Coronary artery (tissue), 2 donors: ENCODE data around the gene CHST13.

Experiments
- DNase-seq: peaks from one replicate; pipeline ENCODE4 v3.0.0-alpha.2; 2017; ENCODE audit warnings: low spot score
- H3K27ac ChIP-seq, 2 donors: fragments of 200-600 bp; sonication (generic); one replicate each; pipeline ENCODE4 v1.5.1; 2016 to 2019
- H3K4me3 ChIP-seq: fragments of 200-600 bp; sonication (generic); 2 replicates; pipeline ENCODE4 v1.5.1; 2016; ENCODE audit warnings: mild to moderate bottlenecking, moderate library complexity
- TF ChIP-seq, protein P1 (sequence below): fragments of 200-600 bp; sonication (generic); IDR thresholded peaks from one replicate; pipeline ENCODE4 v1.5.1; 2019; ENCODE audit warnings: antibody characterized with exemption

Gene CHST13

GRCh38 chr3:126545544-126545943 lies 21.6 kb downstream of the CHST13 start:
- peak; percentile 54 for DNase-seq
- TF ChIP-seq, protein P1, sequence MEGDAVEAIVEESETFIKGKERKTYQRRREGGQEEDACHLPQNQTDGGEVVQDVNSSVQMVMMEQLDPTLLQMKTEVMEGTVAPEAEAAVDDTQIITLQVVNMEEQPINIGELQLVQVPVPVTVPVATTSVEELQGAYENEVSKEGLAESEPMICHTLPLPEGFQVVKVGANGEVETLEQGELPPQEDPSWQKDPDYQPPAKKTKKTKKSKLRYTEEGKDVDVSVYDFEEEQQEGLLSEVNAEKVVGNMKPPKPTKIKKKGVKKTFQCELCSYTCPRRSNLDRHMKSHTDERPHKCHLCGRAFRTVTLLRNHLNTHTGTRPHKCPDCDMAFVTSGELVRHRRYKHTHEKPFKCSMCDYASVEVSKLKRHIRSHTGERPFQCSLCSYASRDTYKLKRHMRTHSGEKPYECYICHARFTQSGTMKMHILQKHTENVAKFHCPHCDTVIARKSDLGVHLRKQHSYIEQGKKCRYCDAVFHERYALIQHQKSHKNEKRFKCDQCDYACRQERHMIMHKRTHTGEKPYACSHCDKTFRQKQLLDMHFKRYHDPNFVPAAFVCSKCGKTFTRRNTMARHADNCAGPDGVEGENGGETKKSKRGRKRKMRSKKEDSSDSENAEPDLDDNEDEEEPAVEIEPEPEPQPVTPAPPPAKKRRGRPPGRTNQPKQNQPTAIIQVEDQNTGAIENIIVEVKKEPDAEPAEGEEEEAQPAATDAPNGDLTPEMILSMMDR, result no peak
- H3K4me3 ChIP-seq, result no peak overlapping the region
- no peak overlapping the region for H3K27ac ChIP-seq

DNA sequence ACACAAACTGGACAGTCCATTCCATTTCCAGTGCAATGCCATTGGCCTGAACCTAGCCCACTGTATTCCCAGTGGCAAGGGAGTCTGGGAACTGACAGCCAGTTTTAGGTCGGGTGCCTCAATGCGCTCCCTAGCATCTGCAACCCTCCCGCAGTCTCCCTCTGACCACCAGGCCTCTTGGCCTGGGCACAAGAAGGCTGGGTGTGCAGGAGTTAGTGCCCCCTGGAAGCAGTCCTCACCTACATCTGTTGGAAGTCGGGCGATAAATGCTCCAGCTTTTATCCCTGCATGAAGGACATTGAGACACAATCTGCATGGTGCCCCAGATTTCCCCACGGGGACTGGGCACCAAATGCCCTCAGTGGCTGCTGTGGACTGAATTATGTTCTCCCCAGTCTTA lies 22.1 kb downstream of the CHST13 start:
- H3K4me3 ChIP-seq, result no peak overlapping the region
- TF ChIP-seq, protein P1, result no peak
- H3K27ac ChIP-seq, result no peak overlapping the region
- peak; percentile 62 for DNase-seq

DNA sequence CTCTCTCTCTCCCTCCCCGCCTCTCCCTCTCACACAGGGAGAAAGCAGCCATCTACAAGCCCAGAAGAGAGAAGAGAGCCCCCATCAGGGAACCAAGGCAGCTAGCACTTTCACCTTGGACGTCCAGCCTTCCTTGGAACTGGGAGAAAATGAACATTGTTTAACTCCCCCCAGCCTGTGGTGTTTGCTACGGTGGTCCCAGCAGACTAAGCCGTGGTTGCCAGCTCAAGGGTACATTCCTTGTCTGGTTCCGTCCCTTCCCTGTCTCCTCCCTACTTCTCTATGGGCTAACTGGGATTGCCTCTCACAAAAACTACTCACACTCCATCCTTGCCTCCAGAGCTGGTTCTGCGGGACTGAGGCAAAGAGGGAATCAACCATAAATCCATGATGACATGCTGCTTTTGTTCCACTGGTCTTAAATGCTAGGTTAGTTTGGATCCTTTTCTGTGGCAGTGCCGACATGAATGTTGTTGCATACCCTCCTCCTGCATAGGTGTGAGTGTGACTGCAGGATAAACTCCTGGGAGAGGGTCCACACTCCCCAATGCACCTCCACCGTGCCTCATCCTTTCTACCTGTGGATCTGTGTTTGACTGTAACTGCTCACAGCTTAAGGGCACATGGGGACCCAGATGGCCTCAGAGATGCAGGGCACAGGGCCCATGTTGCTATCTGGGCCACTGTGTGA lies 22.7 kb downstream of the CHST13 start:
- H3K4me3 ChIP-seq, result no peak overlapping the region
- DNase-seq, result peak; percentile 64
- TF ChIP-seq, protein P1, result no peak
- no peak overlapping the region for H3K27ac ChIP-seq

DNA sequence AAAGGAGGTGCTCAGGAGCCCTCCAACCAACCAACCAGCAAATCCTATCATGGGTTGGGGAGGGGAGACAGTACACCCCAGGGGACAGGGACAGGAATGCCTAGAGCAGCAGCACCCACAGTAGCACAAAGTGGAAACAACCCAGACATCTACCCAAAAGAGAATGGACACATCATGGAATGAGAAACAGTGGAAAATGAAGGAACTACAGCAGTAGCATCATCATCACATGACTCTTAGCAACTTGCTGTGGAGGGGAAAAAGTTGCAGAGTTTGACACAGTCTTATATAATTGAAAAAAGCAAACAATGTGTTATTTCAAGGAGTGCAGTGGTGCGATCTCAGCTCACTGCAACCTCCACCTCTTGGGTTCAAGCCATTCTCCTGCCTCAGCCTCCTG lies 23.8 kb downstream of the CHST13 start:
- TF ChIP-seq, protein P1, result no peak
- Histone ChIP-seq H3K27ac (no peak overlapping the region), H3K4me3 (no peak overlapping the region)
- DNase-seq, result no peak

- TF ChIP-seq, protein P1, result no peak
- H3K4me3 ChIP-seq, result no peak overlapping the region
- no peak overlapping the region for H3K27ac ChIP-seq
- peak; percentile 66 for DNase-seq
Measured at GRCh38 chr3:126548556-126549466, 24.9 kb downstream of the CHST13 start.

DNA sequence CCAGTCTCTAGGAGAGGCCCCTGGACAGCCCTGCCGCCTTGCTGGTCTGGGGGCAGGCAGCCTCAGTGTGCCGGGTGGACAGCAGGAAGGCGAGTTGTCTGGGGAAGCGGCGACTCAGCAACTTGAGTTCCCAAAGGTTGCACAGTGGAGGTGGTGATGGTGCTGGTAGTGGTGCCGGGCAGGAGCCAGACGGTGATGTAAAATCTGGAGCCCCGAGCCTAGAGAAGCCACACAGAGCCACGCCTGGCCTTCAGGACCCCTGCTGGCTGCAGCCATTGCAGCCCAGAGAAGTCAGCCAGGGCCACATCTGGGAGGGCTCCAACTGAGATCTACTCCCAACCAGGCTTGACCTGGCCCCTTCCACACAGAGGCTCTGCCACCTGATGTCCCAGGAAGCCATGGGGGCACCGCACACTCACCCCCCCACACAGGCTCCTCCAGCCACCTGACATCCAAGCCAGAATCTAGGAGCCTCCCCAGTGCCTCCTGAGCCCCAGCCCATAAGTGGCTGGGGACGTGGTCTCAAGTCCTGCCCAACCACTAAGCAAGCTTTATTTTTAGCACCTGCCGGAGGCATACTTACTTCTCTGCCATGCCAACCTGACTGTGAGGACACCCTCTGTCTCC lies 26.0 kb downstream of the CHST13 start:
- TF ChIP-seq, protein P1, result no peak
- peak; percentile 56 for DNase-seq

More for the DNA sequence above, 26.0 kb downstream of the CHST13 start:
- Histone ChIP-seq H3K27ac (no peak overlapping the region), H3K4me3 (no peak overlapping the region)
